Measurements from ENCODE around the gene CHML.
A peak's percentile ranks its signal among the peaks of the same experiment; 100 is the strongest.

The CHML gene

GRCh38 chr1:241607497-241607896 is 32.7 kb downstream of the CHML start:
- DNase-seq (ENCODE audit: low read depth), result no peak
- no peak overlapping the region for H3K4me3 ChIP-seq (ENCODE audit: control insufficient read depth, low read depth, low read length)
- TF ChIP-seq, protein P1, sequence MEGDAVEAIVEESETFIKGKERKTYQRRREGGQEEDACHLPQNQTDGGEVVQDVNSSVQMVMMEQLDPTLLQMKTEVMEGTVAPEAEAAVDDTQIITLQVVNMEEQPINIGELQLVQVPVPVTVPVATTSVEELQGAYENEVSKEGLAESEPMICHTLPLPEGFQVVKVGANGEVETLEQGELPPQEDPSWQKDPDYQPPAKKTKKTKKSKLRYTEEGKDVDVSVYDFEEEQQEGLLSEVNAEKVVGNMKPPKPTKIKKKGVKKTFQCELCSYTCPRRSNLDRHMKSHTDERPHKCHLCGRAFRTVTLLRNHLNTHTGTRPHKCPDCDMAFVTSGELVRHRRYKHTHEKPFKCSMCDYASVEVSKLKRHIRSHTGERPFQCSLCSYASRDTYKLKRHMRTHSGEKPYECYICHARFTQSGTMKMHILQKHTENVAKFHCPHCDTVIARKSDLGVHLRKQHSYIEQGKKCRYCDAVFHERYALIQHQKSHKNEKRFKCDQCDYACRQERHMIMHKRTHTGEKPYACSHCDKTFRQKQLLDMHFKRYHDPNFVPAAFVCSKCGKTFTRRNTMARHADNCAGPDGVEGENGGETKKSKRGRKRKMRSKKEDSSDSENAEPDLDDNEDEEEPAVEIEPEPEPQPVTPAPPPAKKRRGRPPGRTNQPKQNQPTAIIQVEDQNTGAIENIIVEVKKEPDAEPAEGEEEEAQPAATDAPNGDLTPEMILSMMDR (conservative IDR thresholded peaks at IDR 0.05; ENCODE audit: control insufficient read depth, insufficient read depth, low read depth, low read length), result no peak

GRCh38 chr1:241606544-241606943 is 33.6 kb downstream of the CHML start:
- no peak for DNase-seq (ENCODE audit: low read depth)
- TF ChIP-seq, protein P1 (conservative IDR thresholded peaks at IDR 0.05; ENCODE audit: control insufficient read depth, insufficient read depth, low read depth, low read length), result no peak
- H3K4me3 ChIP-seq (ENCODE audit: control insufficient read depth, low read depth, low read length), result no peak overlapping the region

DNA sequence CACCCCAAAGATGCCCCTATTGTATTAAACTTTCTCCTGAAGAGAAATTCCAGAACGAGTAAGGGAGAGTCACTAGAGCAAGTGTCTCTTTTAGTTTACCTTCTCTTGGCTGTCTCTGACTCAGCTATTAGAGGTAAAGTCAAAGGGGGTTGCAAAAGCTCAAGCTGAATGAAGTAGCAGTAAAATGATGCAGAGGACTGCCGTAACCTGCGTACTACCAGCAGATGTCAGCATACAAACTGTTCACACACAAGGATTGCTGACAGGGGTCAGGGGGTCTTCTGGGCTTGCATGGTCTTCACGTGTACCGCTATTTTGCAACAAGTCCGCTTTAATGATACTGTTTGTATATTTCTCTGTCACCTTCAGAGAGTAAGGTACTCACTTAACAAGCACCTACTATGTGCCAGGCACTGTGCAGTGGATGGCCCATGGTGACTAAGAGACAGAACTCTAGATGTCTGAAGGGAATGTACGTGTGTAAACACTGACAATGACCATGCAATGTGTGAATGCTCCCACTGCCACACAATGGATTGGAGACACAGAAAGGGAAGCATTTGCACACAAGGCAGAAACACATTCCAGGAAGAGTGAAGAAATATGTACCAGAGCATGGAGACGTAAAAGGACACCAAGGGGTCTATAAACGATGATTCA is 34.9 kb downstream of the CHML start:
- H3K4me3 ChIP-seq (ENCODE audit: control insufficient read depth, low read depth, low read length), result no peak overlapping the region
- TF ChIP-seq, protein P1 (conservative IDR thresholded peaks at IDR 0.05; ENCODE audit: control insufficient read depth, insufficient read depth, low read depth, low read length), result peak; percentile 26
- peak; percentile 41 for DNase-seq (ENCODE audit: low read depth)

DNA sequence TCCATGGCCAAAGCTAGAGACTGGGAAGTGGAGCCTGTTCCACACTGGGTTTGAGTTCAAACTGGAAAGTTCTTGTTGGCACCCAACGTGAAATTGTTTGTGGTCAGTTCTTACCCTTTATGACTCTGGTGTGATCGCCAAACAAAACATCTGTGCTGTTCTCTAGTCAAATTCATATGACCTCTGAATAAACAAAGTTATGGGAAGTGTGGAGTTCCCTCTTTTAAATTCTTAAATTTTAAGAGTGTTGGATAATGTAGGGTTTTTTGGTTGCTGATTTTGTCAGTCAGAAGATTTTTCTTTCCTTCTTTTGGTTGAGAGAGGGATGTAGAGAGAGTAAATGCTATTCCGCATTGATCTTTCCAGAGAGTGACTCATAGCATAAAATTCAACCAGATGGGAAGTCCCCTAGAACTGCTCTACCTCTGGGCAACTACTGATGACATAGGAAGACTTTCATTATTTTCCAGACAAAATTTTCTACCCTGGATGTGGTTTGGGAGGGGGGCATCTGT is 36.4 kb downstream of the CHML start:
- peak; percentile 88 for DNase-seq (ENCODE audit: low read depth)
- no peak overlapping the region for H3K4me3 ChIP-seq (ENCODE audit: control insufficient read depth, low read depth, low read length)
- TF ChIP-seq, protein P1 (conservative IDR thresholded peaks at IDR 0.05; ENCODE audit: control insufficient read depth, insufficient read depth, low read depth, low read length), result no peak

- TF ChIP-seq, protein P1 (conservative IDR thresholded peaks at IDR 0.05; ENCODE audit: control insufficient read depth, insufficient read depth, low read depth, low read length), result no peak
- DNase-seq (ENCODE audit: low read depth), result peak; percentile 80
These were observed 39.7 kb downstream of the CHML start for GRCh38 chr1:241600496-241600901.

DNA sequence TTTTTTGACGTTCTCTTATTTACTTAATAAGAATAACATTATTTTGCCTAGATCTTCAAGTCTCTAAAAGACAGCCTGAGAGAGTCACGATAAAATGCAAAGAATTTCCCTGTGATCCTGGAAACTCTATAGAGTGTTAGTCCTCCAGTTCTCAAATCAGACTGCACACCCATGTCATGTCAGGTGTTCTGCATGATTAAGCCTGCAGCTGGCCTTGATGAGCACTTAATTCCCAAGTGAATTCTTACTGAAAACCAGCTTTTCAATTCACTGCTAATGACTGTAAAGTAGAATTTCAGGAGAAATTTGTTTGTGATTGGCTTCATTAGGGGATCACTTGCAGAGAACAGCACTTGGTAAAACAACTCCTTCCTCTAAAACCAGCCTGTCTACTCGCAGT is 41.9 kb downstream of the CHML start:
- TF ChIP-seq, protein P1 (conservative IDR thresholded peaks at IDR 0.05; ENCODE audit: control insufficient read depth, insufficient read depth, low read depth, low read length), result no peak
- no peak overlapping the region for H3K4me3 ChIP-seq (ENCODE audit: control insufficient read depth, low read depth, low read length)
- DNase-seq (ENCODE audit: low read depth), result no peak

More at GRCh38 chr1:241600496-241600901, 39.7 kb downstream of the CHML start:
- no peak overlapping the region for H3K4me3 ChIP-seq (ENCODE audit: control insufficient read depth, low read depth, low read length)

Data from fibroblast of mammary gland (primary cell).